MM.1S (cell line): ENCODE results near the gene WDR70.
"Not testable (repeated sequence)": the region's sequence is repeated elsewhere in the genome, so short reads cannot be mapped to it uniquely, and the experiment has no call there.

Experiments used
- DNase-seq: peaks from one replicate; pipeline ENCODE4 v3.0.0-alpha.2; 2015
- H2AFZ ChIP-seq: fragments of 300-600 bp; sonication (generic); 2 replicates; pipeline ENCODE4 v1.6.0; 2016; ENCODE audit warnings: antibody characterized with exemption, low read length
- H3F3A ChIP-seq: fragments of 300-600 bp; sonication (generic); 2 replicates; pipeline ENCODE4 v1.6.1; 2016; ENCODE audit warnings: mild to moderate bottlenecking, antibody characterized with exemption, low read length, moderate library complexity, mixed read lengths; ENCODE audit not compliant: insufficient read depth
- H3K27ac ChIP-seq: fragments of 300-600 bp; sonication (generic); 2 replicates; pipeline ENCODE4 v1.5.1; 2016; ENCODE audit warnings: mild to moderate bottlenecking, low read length
- H3K27me3 ChIP-seq: fragments of 300-600 bp; sonication (generic); replicated peaks from 2 replicates; pipeline ENCODE4 v1.6.0; 2016; ENCODE audit warnings: low read length; ENCODE audit not compliant: insufficient read depth
- H3K36me3 ChIP-seq: fragments of 300-600 bp; sonication (generic); replicated peaks from 2 replicates; pipeline ENCODE4 v1.6.1; 2016; ENCODE audit warnings: mild to moderate bottlenecking, low read length, mixed read lengths; ENCODE audit not compliant: insufficient read depth
- H3K4me1 ChIP-seq: fragments of 300-600 bp; sonication (generic); 2 replicates; pipeline ENCODE4 v1.6.1; 2016; ENCODE audit warnings: low read length, mixed read lengths
- H3K4me2 ChIP-seq: fragments of 300-600 bp; sonication (generic); 2 replicates; pipeline ENCODE4 v1.6.0; 2016; ENCODE audit warnings: low read depth, low read length
- H3K4me3 ChIP-seq: fragments of 300-600 bp; sonication (generic); 2 replicates; pipeline ENCODE4 v1.5.1; 2016; ENCODE audit warnings: low read length, mixed read lengths
- H3K79me2 ChIP-seq: fragments of 300-600 bp; sonication (generic); 2 replicates; pipeline ENCODE4 v1.6.1; 2016; ENCODE audit warnings: mixed run types, low read length, mixed read lengths
- H3K9ac ChIP-seq: fragments of 300-600 bp; sonication (generic); 2 replicates; pipeline ENCODE4 v1.6.1; 2016; ENCODE audit warnings: low read length, mixed read lengths
- H3K9me2 ChIP-seq: fragments of 300-600 bp; sonication (generic); replicated peaks from 2 replicates; pipeline ENCODE4 v1.6.1; 2016; ENCODE audit warnings: mild to moderate bottlenecking, low read length, mixed read lengths; ENCODE audit not compliant: insufficient read depth
- H3K9me3 ChIP-seq: fragments of 300-600 bp; sonication (generic); replicated peaks from 2 replicates; pipeline ENCODE4 v1.6.1; 2016; ENCODE audit warnings: mild to moderate bottlenecking, low read length, mixed read lengths; ENCODE audit not compliant: insufficient read depth
- H4K20me1 ChIP-seq: fragments of 300-600 bp; sonication (generic); 2 replicates; pipeline ENCODE4 v1.6.1; 2016; ENCODE audit warnings: mild to moderate bottlenecking, low read length, moderate library complexity, mixed read lengths; ENCODE audit not compliant: insufficient read depth
- CTCF ChIP-seq: fragments of 300-600 bp; sonication (generic); IDR thresholded peaks from 2 replicates; pipeline ENCODE4 v1.5.1; 2016; ENCODE audit warnings: antibody characterized with exemption, low read length, mixed read lengths
- EZH2 ChIP-seq: fragments of 300-600 bp; sonication (generic); optimal IDR thresholded peaks from 2 replicates; pipeline ENCODE3; 2017; ENCODE audit warnings: low read depth, mild to moderate bottlenecking, antibody characterized with exemption, low read length, mixed read lengths
- EZH2phosphoT487 ChIP-seq: fragments of 300-600 bp; sonication (generic); IDR thresholded peaks from 2 replicates; pipeline ENCODE4 v1.6.1; 2018; ENCODE audit warnings: antibody characterized with exemption, low read length

The WDR70 gene

GRCh38 chr5:37379100-37379628, at the start of gene WDR70:
WDR70 (plus strand) TSS chr5:37379318; CDS start chr5:37379368, 50 bp downstream.
- Histone ChIP-seq H3K4me2 (peak within 1 kb of the TSS; percentile 60; the same call in 1 of the 2 replicates), H2AFZ (peak within 1 kb of the TSS; percentile 66), H3K4me3 (peak within 1 kb of the TSS; percentile 86), H3K9ac (peak within 1 kb of the TSS; percentile 75)
- not testable (repeated sequence) for H3K9me3 ChIP-seq, H3K27ac ChIP-seq, H3K36me3 ChIP-seq, H3K4me1 ChIP-seq, H4K20me1 ChIP-seq, H3K27me3 ChIP-seq, H3K79me2 ChIP-seq, H3F3A ChIP-seq, H3K9me2 ChIP-seq
- TF ChIP-seq CTCF, result peak; percentile 73
- peak; percentile 95 for DNase-seq

GRCh38 chr5:37334754-37335153, 44.4 kb upstream of the WDR70 start:
- H3K9ac ChIP-seq, H3K9me2 ChIP-seq: not testable (repeated sequence)

GRCh38 chr5:37342741-37343140, 36.4 kb upstream of the WDR70 start:
- H3K9me3 ChIP-seq, H3K4me3 ChIP-seq, H3K79me2 ChIP-seq, H4K20me1 ChIP-seq, H3F3A ChIP-seq, DNase-seq, H3K4me1 ChIP-seq, H3K9ac ChIP-seq, H3K27me3 ChIP-seq, H3K4me2 ChIP-seq, H3K9me2 ChIP-seq, H2AFZ ChIP-seq, H3K36me3 ChIP-seq, H3K27ac ChIP-seq: not testable (repeated sequence)

More at GRCh38 chr5:37334754-37335153, 44.4 kb upstream of the WDR70 start:
- H3K4me2 ChIP-seq, H3K27ac ChIP-seq, DNase-seq, H3K9me3 ChIP-seq, H3F3A ChIP-seq, H3K4me3 ChIP-seq, H2AFZ ChIP-seq, H3K79me2 ChIP-seq, H3K27me3 ChIP-seq, H3K36me3 ChIP-seq, H3K4me1 ChIP-seq, H4K20me1 ChIP-seq: not testable (repeated sequence)

- Histone ChIP-seq H3K9ac (no peak overlapping the region), H4K20me1 (no peaks in the 10 kb centered on the region), H3K9me2 (no peaks in the 10 kb centered on the region), H3F3A (no peaks in the 10 kb centered on the region), H3K4me1 (no peaks in the 10 kb centered on the region), H2AFZ (no peak overlapping the region), H3K4me2 (no peak overlapping the region), H3K27ac (no peak overlapping the region), H3K36me3 (peaks cover 8% of the 10 kb centered on the region; the same call in 1 of the 2 replicates), H3K27me3 (no peaks in the 10 kb centered on the region), H3K79me2 (peaks cover 22% of the 10 kb centered on the region), H3K4me3 (no peak overlapping the region), H3K9me3 (no peaks in the 10 kb centered on the region)
- DNase-seq, result no peak
- TF ChIP-seq CTCF (no peak), EZH2 (no peak), EZH2phosphoT487 (no peak)
Measured at GRCh38 chr5:37355161-37355560, 24.0 kb upstream of the WDR70 start.
